HepG2 (cell line): ENCODE measurements around the gene SPPL3. TPM values are rescaled to one million over a fixed set of nuclear protein-coding genes. Genes with fewer than 3 reads are reported as not detected.
A peak's percentile ranks its signal among the peaks of the same experiment; 100 is the strongest.

Experiments
- ATAC-seq: fragments of 200-7000 bp; cut with Tn5 transposase; 3 replicates; pipeline ENCODE4 v1.9.1; 2020; ENCODE audit warnings: mild to moderate bottlenecking, moderate library complexity
- BruUV-seq: library from RNA; stranded (reverse); fragments of 400-500 nt; replicated peaks from 2 replicates; lab custom pipeline; 2021; lab: Mats Ljungman, UMichigan
- CTCF ChIA-PET: fragments of 300-600 bp; formaldehyde crosslinking; extraction: SDS; loops from one replicate; lab custom pipeline; 2021; ENCODE audit warnings: low total read pairs, inconsistent platforms, low intra/inter-chr PET ratio; lab: Yijun Ruan, JAX
- POLR2A ChIA-PET: fragments of 350-600 bp; sonication (Branson Sonifier 250); formaldehyde crosslinking; loops from one replicate; lab custom pipeline; 2020; ENCODE audit warnings: antibody characterized with exemption, inconsistent platforms; lab: Yijun Ruan, JAX
- DNase-seq: peaks from one replicate; pipeline ENCODE4 v3.0.0-alpha.2; 2015; ENCODE audit warnings: low spot score
- FAIRE-seq: peaks from 3 replicates; lab custom pipeline; 2011; peaks lifted over from hg19 to GRCh38; lab: Jason Lieb, UNC
- H2AFZ ChIP-seq: one replicate; pipeline ENCODE4 v1.6.1; 2011; ENCODE audit warnings: low read length, inconsistent platforms
- H3K27ac ChIP-seq: fragments of 300-600 bp; 3 replicates; pipeline ENCODE4 v1.8.0; 2011; ENCODE audit warnings: mixed run types, mild to moderate bottlenecking, mixed read lengths, low read length, inconsistent platforms; ENCODE audit not compliant: insufficient read depth; ENCODE audit errors: extremely low read length
- H3K27me3 ChIP-seq, 2 experiments: fragments of 200-600 bp in 1 of 2; 2 replicates in 1 of 2; 3 replicates in 1 of 2; pipeline versions ENCODE4 v1.6.0 to v1.8.0; 2011; ENCODE audit warnings: low read length in 2 of 2, mild to moderate bottlenecking in 2 of 2, moderate library complexity in 2 of 2, inconsistent platforms in 1 of 2; ENCODE audit not compliant: insufficient read depth in 2 of 2, control insufficient read depth in 1 of 2
- H3K36me3 ChIP-seq, 2 experiments: fragments of 200-600 bp in 1 of 2; replicated peaks in 1 of 2; 2 replicates in 1 of 2; 3 replicates in 1 of 2; pipeline versions ENCODE4 v1.5.1 to v1.8.0; 2011; ENCODE audit warnings: low read length in 2 of 2, inconsistent platforms in 1 of 2; ENCODE audit not compliant: insufficient read depth in 2 of 2, control insufficient read depth in 1 of 2
- H3K4me1 ChIP-seq: 2 replicates; pipeline ENCODE4 v1.5.1; 2012; ENCODE audit warnings: low read length, inconsistent platforms; ENCODE audit not compliant: insufficient read depth
- H3K4me2 ChIP-seq: 2 replicates; pipeline ENCODE4 v1.6.0; 2011; ENCODE audit warnings: low read depth, low read length, inconsistent platforms
- H3K4me3 ChIP-seq, 3 experiments: fragments of 200-600 bp in 1 of 3; sonication (generic), shearing (Covaris generic) in 1 of 3; replicated peaks in 1 of 3; 2 replicates each; pipeline ENCODE4 v1.5.1; 2011 to 2016; ENCODE audit warnings: low read length in 3 of 3, inconsistent platforms in 2 of 3, low read depth in 2 of 3, mild to moderate bottlenecking in 2 of 3, control low read depth in 1 of 3, mixed read lengths in 1 of 3; ENCODE audit not compliant: insufficient read depth in 1 of 3
- H3K79me2 ChIP-seq: one replicate; pipeline ENCODE4 v1.6.1; 2011; ENCODE audit warnings: low read length, inconsistent platforms; ENCODE audit not compliant: insufficient read depth
- H3K9ac ChIP-seq: 2 replicates; pipeline ENCODE4 v1.6.0; 2011; ENCODE audit warnings: mild to moderate bottlenecking, low read depth, low read length, inconsistent platforms; ENCODE audit not compliant: insufficient read depth
- H3K9me3 ChIP-seq: 2 replicates; pipeline ENCODE4 v1.5.1; 2012; ENCODE audit warnings: mild to moderate bottlenecking, low read length
- H4K20me1 ChIP-seq: 2 replicates; pipeline ENCODE4 v1.6.0; 2011; ENCODE audit warnings: inconsistent platforms, mild to moderate bottlenecking, low read length, moderate library complexity; ENCODE audit not compliant: insufficient read depth
- FOXA1 ChIP-seq, 2 experiments: fragments of 450-650 bp in 1 of 2; sonication (generic) in 1 of 2; formaldehyde crosslinking in 1 of 2; IDR thresholded peaks; 2 replicates each; pipeline versions ENCODE4 v1.4.0 to v1.6.1; 2016 to 2020; ENCODE audit warnings: missing genetic modification reagents in 1 of 2
- HNRNPK ChIP-seq: fragments of 200-400 bp; formaldehyde crosslinking; IDR thresholded peaks from 2 replicates; pipeline ENCODE4 v1.6.1; 2018; ENCODE audit warnings: low read length, low read depth, moderate library complexity, mild to moderate bottlenecking; ENCODE audit not compliant: poor library complexity, severe bottlenecking
- KLF15 ChIP-seq: sonication (generic); formaldehyde crosslinking; IDR thresholded peaks from 2 replicates; pipeline ENCODE4 v1.8.1; 2023; ENCODE audit warnings: borderline replicate concordance, mild to moderate bottlenecking, inconsistent platforms, missing genetic modification reagents, mixed read lengths
- MIXL1 ChIP-seq: IDR thresholded peaks from 2 replicates; pipeline ENCODE4 v1.6.1; 2016
- NR2C2 ChIP-seq: sonication (generic); formaldehyde crosslinking; IDR thresholded peaks from 2 replicates; pipeline ENCODE4 v1.4.0; 2020; ENCODE audit warnings: missing genetic modification reagents, mild to moderate bottlenecking, moderate library complexity, borderline replicate concordance
- PCBP1 ChIP-seq: fragments of 200-400 bp; formaldehyde crosslinking; IDR thresholded peaks from 2 replicates; pipeline ENCODE4 v1.6.1; 2017; ENCODE audit warnings: mild to moderate bottlenecking, low read depth, low read length, borderline replicate concordance
- SP5 ChIP-seq: IDR thresholded peaks from 2 replicates; pipeline ENCODE4 v1.6.1; 2016; ENCODE audit warnings: low read depth, borderline replicate concordance
- ZNF562 ChIP-seq: sonication (generic); formaldehyde crosslinking; IDR thresholded peaks from 2 replicates; pipeline ENCODE4 v1.8.0; 2022; ENCODE audit warnings: missing genetic modification reagents, borderline replicate concordance
- ZSCAN31 ChIP-seq: sonication (generic); formaldehyde crosslinking; IDR thresholded peaks from 2 replicates; pipeline ENCODE4 v1.5.0; 2020; ENCODE audit warnings: low read depth, mild to moderate bottlenecking, missing genetic modification reagents
- WGBS: methylation state at CpG from one replicate; pipeline ENCODE4 v1.1.6; 2017; ENCODE audit warnings: low lambda C conversion rate; 5-methylcytosine and 5-hydroxymethylcytosine counted together
- in situ Hi-C: cut with HindIII; loops from 2 replicates; pipeline ENCODE4 v1.10.0; 2017; ENCODE audit warnings: low pct_unique_long_range_greater_than_20kb; ENCODE audit not compliant: extremely low pct_ligation_motif_present
- intact Hi-C: fragments of 100-400 bp; cut with micrococcal nuclease; formaldehyde crosslinking; loops from one replicate; pipeline ENCODE4 v1.10.0; 2022; ENCODE audit not compliant: unreplicated experiment
- polyA plus RNA-seq, 8 experiments: library from polyadenylated mRNA; depleted of rRNA in 3 of 8; stranded (reverse) in 7 of 8; unstranded in 1 of 8; fragments of >200 nt; fragmentation: Illumina TruSeq in 4 of 8; extraction: Trizol in 4 of 8; gene quantifications; 2 replicates each; pipeline versions ENCODE4 v1.2.1 to v1.2.3, GENCODE V29; 2011 to 2016; ENCODE audit warnings: low read depth in 4 of 8, missing spikeins in 1 of 8, mixed read lengths in 1 of 8; ENCODE audit not compliant: insufficient read depth in 1 of 8
- total RNA-seq, 5 experiments: library from RNA; depleted of rRNA; stranded (reverse); fragments of >200 nt; fragmentation: Illumina TruSeq; extraction: Trizol; gene quantifications; 2 replicates each; pipeline ENCODE4 v1.2.3, GENCODE V29; 2016; ENCODE audit warnings: low read depth in 1 of 5
- TF ChIP-seq, protein P1 (sequence below): IDR thresholded peaks from 2 replicates; pipeline ENCODE4 v1.6.1; 2016; ENCODE audit warnings: missing compliant biosample characterization, missing genetic modification reagents, borderline replicate concordance

Gene SPPL3
- total and polyA plus RNA-seq, 2 of the 13 experiments (the other 11 are each of a cell fraction or from before 2014, with no cell fraction given), result 8.9 to 9.1 TPM

DNA sequence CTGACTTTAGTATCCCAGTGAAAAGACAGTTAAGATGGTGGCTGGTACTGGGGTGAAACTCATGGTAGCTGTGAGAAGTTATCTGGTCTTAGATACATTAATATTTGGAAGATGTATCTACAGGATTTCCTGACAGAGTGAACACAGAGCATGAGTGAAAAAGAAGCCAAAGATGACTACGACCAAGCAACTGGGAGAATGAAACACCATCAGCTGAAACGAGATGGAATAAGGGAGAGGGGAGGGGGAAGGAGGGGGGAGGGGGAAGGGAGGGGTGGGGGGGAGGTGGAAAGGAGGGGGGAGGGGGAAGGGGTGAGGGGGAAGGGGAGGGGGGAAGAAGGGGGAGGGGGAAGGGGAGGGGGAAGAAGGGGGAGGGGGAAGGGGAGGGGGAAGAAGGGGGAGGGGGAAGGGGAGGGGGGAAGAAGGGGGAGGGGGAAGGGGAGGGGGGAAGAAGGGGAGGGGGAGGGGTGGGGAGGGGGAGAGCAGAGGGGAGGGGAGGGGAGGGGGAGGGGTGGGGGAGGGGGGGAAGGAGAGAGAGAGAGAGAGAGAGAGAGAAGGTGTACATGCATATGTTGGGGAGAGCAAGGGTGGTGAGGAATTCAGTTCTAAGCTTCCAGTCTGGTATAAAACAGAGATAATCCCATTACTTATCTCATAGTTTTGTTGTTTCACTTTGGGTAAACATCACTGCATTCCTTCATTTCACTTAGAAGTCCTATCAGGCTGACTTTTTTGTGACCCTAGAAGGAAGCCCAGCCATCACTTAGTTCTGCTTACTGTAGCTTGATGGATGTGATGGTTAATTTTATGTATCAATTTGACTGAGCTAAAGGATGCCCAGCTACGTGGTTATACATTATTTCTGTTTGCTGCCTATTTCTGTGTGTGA is 73.9 kb downstream of the SPPL3 start:
- Histone ChIP-seq H3K79me2 (peaks cover 17% of the 10 kb centered on the region), H3K9me3 (no peaks in the 10 kb centered on the region), H3K36me3 (0 out of 5 replicates have a peak, but pooled peaks cover 0 to 2% of the 10 kb centered on the region in 2 experiments), H4K20me1 (peaks cover 35% of the 10 kb centered on the region), H3K27ac (peak overlapping the region; percentile 32), H3K4me3 (no peak overlapping the region), H3K27me3 (no peaks in the 10 kb centered on the region), H3K4me2 (no peak overlapping the region), H3K9ac (no peak overlapping the region), H2AFZ (no peak overlapping the region), H3K4me1 (peaks cover 44% of the 10 kb centered on the region)
- ChIA-PET CTCF (no interaction called here), POLR2A (no interaction called here)
- WGBS, result 68% methylated on average over 3 of the region's 3 CpGs
- FAIRE-seq (no peak), DNase-seq (peak; percentile 34), ATAC-seq (peak; percentile 58)
- no TSS peak for BruUV-seq
- intact Hi-C loops (no loop called here), in situ Hi-C loops (no loop called here)
- no peak for TF ChIP-seq ZSCAN31 (CRISPR knock-in tag)
- TF ChIP-seq MIXL1 (CRISPR knock-in tag), result peak; percentile 53; the same call in 1 of the 2 replicates
- TF ChIP-seq PCBP1, result peak; percentile 94
- no peak for TF ChIP-seq SP5 (CRISPR knock-in tag)
- peak; percentile 99 for TF ChIP-seq HNRNPK
- no peak for TF ChIP-seq FOXA1 (IDR thresholded peaks at IDR 0.05)
- 0 out of 2 replicates have a peak, but pooled peaks have one; percentile 7 for TF ChIP-seq FOXA1 (CRISPR knock-in tag; IDR thresholded peaks at IDR 0.05)

DNA sequence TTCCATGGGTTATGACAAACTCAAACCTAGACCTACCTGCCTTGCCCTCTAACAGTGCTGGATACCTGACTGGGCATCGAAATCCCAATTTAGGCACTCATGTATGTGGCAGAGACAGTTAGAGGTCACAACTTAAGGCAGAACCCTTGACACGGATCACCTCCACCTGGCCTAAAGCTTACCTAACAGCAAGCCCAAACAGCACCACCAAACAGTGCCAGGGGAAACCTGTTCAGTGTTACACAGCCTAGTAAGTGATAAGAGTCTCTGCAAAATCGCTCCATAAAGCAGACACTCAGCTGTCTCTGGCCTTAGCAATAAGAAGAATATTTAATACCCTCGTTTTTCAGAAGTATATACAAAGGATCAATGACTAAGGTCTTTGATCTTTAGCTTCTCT is 77.8 kb downstream of the SPPL3 start:
- Histone ChIP-seq H3K27ac (no peak overlapping the region), H3K9ac (no peak overlapping the region), H3K36me3 (0 out of 5 replicates have a peak, but pooled peaks cover 0 to 2% of the 10 kb centered on the region in 2 experiments), H2AFZ (no peak overlapping the region), H3K4me2 (no peak overlapping the region), H3K4me3 (no peak overlapping the region), H4K20me1 (peaks cover 40% of the 10 kb centered on the region), H3K79me2 (peaks cover 20% of the 10 kb centered on the region), H3K27me3 (no peaks in the 10 kb centered on the region), H3K9me3 (no peaks in the 10 kb centered on the region), H3K4me1 (peaks cover 60% of the 10 kb centered on the region)
- no TSS peak for BruUV-seq
- DNase-seq (no peak), ATAC-seq (no peak; the same call in 2 of the 3 replicates), FAIRE-seq (peak; percentile 23)
- intact Hi-C loops, result no loop called here
- in situ Hi-C loops, result no loop called here
- POLR2A ChIA-PET, result interaction anchor here (0.7 kb wide), 1 partner anchor 47 kb away, joined by 3 read pairs; no protein-coding TSS in a partner anchor
- WGBS, result 70% methylated on average over 4 of the region's 4 CpGs
- CTCF ChIA-PET, result no interaction called here
- TF ChIP-seq ZNF562, result no peak
- no peak for TF ChIP-seq KLF15
- TF ChIP-seq, protein P1, sequence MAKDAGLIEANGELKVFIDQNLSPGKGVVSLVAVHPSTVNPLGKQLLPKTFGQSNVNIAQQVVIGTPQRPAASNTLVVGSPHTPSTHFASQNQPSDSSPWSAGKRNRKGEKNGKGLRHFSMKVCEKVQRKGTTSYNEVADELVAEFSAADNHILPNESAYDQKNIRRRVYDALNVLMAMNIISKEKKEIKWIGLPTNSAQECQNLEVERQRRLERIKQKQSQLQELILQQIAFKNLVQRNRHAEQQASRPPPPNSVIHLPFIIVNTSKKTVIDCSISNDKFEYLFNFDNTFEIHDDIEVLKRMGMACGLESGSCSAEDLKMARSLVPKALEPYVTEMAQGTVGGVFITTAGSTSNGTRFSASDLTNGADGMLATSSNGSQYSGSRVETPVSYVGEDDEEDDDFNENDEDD, result no peak
- no peak for TF ChIP-seq NR2C2 (CRISPR knock-in tag)
